ENCODE data around the gene SUSD4. TPM values are rescaled to one million over a fixed set of nuclear protein-coding genes. Genes with fewer than 3 reads are reported as not detected.

SUSD4 gene
- total RNA-seq, 1 donor from 2014 or later: 3.5 TPM

- Mint-ChIP-seq H3K27me3 (ENCODE audit: insufficient read depth, low read depth) (peaks cover 4% of the 10 kb centered on the region), H3K27ac (no peak overlapping the region), H3K4me1 (peaks cover 6% of the 10 kb centered on the region), H3K9me3 (no peaks in the 10 kb centered on the region), H3K36me3 (no peaks in the 10 kb centered on the region), H3K4me3 (no peak overlapping the region)
- Histone ChIP-seq H3K9ac (no peak overlapping the region), H4K20me1 (ENCODE audit: low read depth) (no peaks in the 10 kb centered on the region), H2AFZ (replicated peaks) (no peak overlapping the region), H3F3A (ENCODE audit: low read depth) (no peaks in the 10 kb centered on the region), H3K4me2 (no peak overlapping the region), H3K9me3 (ENCODE audit: low read depth) (no peaks in the 10 kb centered on the region), H3K27ac (no peak overlapping the region), H3K36me3 (no peaks in the 10 kb centered on the region), H3K4me3 (no peak overlapping the region), H3K4me1 (peaks cover 8% of the 10 kb centered on the region), H3K79me2 (ENCODE audit: low read depth) (no peaks in the 10 kb centered on the region), H3K27me3 (no peaks in the 10 kb centered on the region)
- no peak for DNase-seq (ENCODE audit: low spot score)
- TF ChIP-seq EZH2 (IDR thresholded peaks at IDR 0.05) (no peak), EZH2phosphoT487 (IDR thresholded peaks at IDR 0.05) (no peak)
- TF ChIP-seq, protein P1, sequence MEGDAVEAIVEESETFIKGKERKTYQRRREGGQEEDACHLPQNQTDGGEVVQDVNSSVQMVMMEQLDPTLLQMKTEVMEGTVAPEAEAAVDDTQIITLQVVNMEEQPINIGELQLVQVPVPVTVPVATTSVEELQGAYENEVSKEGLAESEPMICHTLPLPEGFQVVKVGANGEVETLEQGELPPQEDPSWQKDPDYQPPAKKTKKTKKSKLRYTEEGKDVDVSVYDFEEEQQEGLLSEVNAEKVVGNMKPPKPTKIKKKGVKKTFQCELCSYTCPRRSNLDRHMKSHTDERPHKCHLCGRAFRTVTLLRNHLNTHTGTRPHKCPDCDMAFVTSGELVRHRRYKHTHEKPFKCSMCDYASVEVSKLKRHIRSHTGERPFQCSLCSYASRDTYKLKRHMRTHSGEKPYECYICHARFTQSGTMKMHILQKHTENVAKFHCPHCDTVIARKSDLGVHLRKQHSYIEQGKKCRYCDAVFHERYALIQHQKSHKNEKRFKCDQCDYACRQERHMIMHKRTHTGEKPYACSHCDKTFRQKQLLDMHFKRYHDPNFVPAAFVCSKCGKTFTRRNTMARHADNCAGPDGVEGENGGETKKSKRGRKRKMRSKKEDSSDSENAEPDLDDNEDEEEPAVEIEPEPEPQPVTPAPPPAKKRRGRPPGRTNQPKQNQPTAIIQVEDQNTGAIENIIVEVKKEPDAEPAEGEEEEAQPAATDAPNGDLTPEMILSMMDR (IDR thresholded peaks at IDR 0.05): no peak
These were observed 90.5 kb downstream of the SUSD4 start for GRCh38 chr1:223273511-223273910.

- Mint-ChIP-seq H3K4me3 (no peak overlapping the region), H3K9me3 (no peaks in the 10 kb centered on the region), H3K36me3 (no peaks in the 10 kb centered on the region), H3K4me1 (peaks cover 10% of the 10 kb centered on the region), H3K27me3 (ENCODE audit: insufficient read depth, low read depth) (peaks cover 4% of the 10 kb centered on the region), H3K27ac (no peak overlapping the region)
- H4K20me1 ChIP-seq (ENCODE audit: low read depth): no peaks in the 10 kb centered on the region
- no peaks in the 10 kb centered on the region for H3K79me2 ChIP-seq (ENCODE audit: low read depth)
- H3K4me2 ChIP-seq: no peak overlapping the region
- no peak overlapping the region for H3K9ac ChIP-seq
- no peaks in the 10 kb centered on the region for H3K36me3 ChIP-seq
- H3K4me3 ChIP-seq: no peak overlapping the region
- DNase-seq (ENCODE audit: low spot score): no peak
- H3K4me1 ChIP-seq: peaks cover 16% of the 10 kb centered on the region
- TF ChIP-seq, protein P1 (IDR thresholded peaks at IDR 0.05): no peak
- TF ChIP-seq EZH2phosphoT487 (IDR thresholded peaks at IDR 0.05) (no peak), EZH2 (IDR thresholded peaks at IDR 0.05) (no peak)
- H3K27ac ChIP-seq: no peak overlapping the region
- H3F3A ChIP-seq (ENCODE audit: low read depth): no peaks in the 10 kb centered on the region
- H3K27me3 ChIP-seq: no peaks in the 10 kb centered on the region
- H3K9me3 ChIP-seq (ENCODE audit: low read depth): no peaks in the 10 kb centered on the region
- no peak overlapping the region for H2AFZ ChIP-seq (replicated peaks)
These were observed 92.7 kb downstream of the SUSD4 start for GRCh38 chr1:223271085-223271781.

GRCh38 chr1:223270155-223270554 lies 93.8 kb downstream of the SUSD4 start:
- no peak for DNase-seq (ENCODE audit: low spot score)
- no peaks in the 10 kb centered on the region for H3K27me3 ChIP-seq
- TF ChIP-seq EZH2 (IDR thresholded peaks at IDR 0.05): no peak
- TF ChIP-seq, protein P1 (IDR thresholded peaks at IDR 0.05): no peak
- TF ChIP-seq EZH2phosphoT487 (IDR thresholded peaks at IDR 0.05): no peak
- Mint-ChIP-seq H3K4me1 (peaks cover 8% of the 10 kb centered on the region), H3K9me3 (no peaks in the 10 kb centered on the region), H3K36me3 (no peaks in the 10 kb centered on the region), H3K27ac (no peak overlapping the region), H3K4me3 (no peak overlapping the region), H3K27me3 (ENCODE audit: insufficient read depth, low read depth) (peaks cover 4% of the 10 kb centered on the region)
- H3K27ac ChIP-seq: no peak overlapping the region
- H3F3A ChIP-seq (ENCODE audit: low read depth): no peaks in the 10 kb centered on the region
- H3K9me3 ChIP-seq (ENCODE audit: low read depth): no peaks in the 10 kb centered on the region
- H3K4me1 ChIP-seq: peaks cover 11% of the 10 kb centered on the region
- H3K4me2 ChIP-seq: no peak overlapping the region
- no peak overlapping the region for H3K4me3 ChIP-seq
- H3K9ac ChIP-seq: no peak overlapping the region
- H4K20me1 ChIP-seq (ENCODE audit: low read depth): no peaks in the 10 kb centered on the region
- no peaks in the 10 kb centered on the region for H3K36me3 ChIP-seq
- no peak overlapping the region for H2AFZ ChIP-seq (replicated peaks)
- no peaks in the 10 kb centered on the region for H3K79me2 ChIP-seq (ENCODE audit: low read depth)
